ENCODE results near the gene SLC29A1.

GRCh38 chr6:44198684-44199083 is 24.7 kb upstream of the SLC29A1 start:
- TF ChIP-seq POLR2A (IDR thresholded peaks at IDR 0.05; ENCODE audit: extremely low read depth, insufficient read length): no peak
- TF ChIP-seq CTCF (IDR thresholded peaks at IDR 0.05; ENCODE audit: low read depth, low read length): no peak
- TF ChIP-seq, protein P1, sequence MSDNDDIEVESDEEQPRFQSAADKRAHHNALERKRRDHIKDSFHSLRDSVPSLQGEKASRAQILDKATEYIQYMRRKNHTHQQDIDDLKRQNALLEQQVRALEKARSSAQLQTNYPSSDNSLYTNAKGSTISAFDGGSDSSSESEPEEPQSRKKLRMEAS (IDR thresholded peaks at IDR 0.05; ENCODE audit: low read depth, low read length): no peak
- TF ChIP-seq MYC (IDR thresholded peaks at IDR 0.05; ENCODE audit: low read depth, low read length): no peak
